ENCODE measurements around the gene GNB2.

The GNB2 gene

DNA sequence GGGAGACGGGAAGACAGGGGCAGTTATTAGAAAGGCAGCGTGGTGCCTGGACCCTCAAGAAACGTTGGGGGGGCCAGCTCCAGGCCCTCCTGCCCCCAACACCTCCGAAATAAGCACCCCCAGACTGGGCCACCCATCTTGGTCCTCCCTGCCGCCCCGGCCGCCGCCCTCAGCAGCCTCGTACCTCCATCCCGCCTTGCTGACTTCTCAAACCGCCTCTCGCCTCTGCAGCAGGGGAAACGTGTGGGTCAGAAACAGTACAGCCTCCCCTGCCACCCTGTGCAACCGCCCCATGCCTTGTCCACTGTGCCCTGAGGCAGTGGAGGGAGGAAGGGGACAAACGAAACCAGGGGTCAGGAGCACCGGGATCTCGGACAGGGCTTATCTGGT is 13.3 kb downstream of the GNB2 start:
- H3K4me3 ChIP-seq (ENCODE audit: control insufficient read depth, low read depth, low read length), result no peak overlapping the region
- no peak for DNase-seq (ENCODE audit: low read depth)
- no peak for TF ChIP-seq CTCF (conservative IDR thresholded peaks at IDR 0.05; ENCODE audit: control insufficient read depth, insufficient read depth, low read depth, low read length)

GRCh38 chr7:100687261-100687660 is 13.7 kb downstream of the GNB2 start:
- no peak for DNase-seq (ENCODE audit: low read depth)
- no peak overlapping the region for H3K4me3 ChIP-seq (ENCODE audit: control insufficient read depth, low read depth, low read length)
- TF ChIP-seq CTCF (conservative IDR thresholded peaks at IDR 0.05; ENCODE audit: control insufficient read depth, insufficient read depth, low read depth, low read length), result no peak

- TF ChIP-seq CTCF (conservative IDR thresholded peaks at IDR 0.05; ENCODE audit: control insufficient read depth, insufficient read depth, low read depth, low read length), result no peak
- no peak overlapping the region for H3K4me3 ChIP-seq (ENCODE audit: control insufficient read depth, low read depth, low read length)
- peak; percentile 70 for DNase-seq (ENCODE audit: low read depth)
Measured at GRCh38 chr7:100687751-100688300, 14.3 kb downstream of the GNB2 start.

DNA sequence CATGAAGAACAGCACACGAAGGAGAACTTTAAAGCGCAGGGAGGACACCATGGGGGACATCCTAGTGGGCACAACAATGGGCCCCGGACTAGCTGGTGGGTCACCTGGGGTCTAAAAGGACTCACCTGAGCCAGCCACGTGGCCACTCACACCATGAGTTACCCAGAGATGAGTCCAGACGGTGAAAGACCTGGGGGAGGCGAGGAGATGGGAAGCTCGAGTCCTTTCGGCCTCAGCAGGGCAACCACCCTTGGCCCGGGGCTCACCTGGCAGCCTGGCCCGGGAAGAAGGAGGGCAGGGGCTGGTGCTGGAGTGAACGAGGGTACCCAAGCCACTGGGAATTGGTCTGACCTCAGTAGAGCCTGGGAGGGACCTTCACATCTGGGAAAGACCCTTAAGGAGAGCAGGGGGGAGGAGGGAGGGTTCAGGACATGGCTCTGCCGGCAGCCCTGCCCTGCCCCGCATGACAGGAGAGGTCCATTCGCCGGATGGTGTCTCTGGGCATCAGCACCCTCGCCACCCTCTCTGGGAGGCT is 14.9 kb downstream of the GNB2 start:
- H3K4me3 ChIP-seq (ENCODE audit: control insufficient read depth, low read depth, low read length), result no peak overlapping the region
- TF ChIP-seq CTCF (conservative IDR thresholded peaks at IDR 0.05; ENCODE audit: control insufficient read depth, insufficient read depth, low read depth, low read length), result no peak
- DNase-seq (ENCODE audit: low read depth), result no peak

DNA sequence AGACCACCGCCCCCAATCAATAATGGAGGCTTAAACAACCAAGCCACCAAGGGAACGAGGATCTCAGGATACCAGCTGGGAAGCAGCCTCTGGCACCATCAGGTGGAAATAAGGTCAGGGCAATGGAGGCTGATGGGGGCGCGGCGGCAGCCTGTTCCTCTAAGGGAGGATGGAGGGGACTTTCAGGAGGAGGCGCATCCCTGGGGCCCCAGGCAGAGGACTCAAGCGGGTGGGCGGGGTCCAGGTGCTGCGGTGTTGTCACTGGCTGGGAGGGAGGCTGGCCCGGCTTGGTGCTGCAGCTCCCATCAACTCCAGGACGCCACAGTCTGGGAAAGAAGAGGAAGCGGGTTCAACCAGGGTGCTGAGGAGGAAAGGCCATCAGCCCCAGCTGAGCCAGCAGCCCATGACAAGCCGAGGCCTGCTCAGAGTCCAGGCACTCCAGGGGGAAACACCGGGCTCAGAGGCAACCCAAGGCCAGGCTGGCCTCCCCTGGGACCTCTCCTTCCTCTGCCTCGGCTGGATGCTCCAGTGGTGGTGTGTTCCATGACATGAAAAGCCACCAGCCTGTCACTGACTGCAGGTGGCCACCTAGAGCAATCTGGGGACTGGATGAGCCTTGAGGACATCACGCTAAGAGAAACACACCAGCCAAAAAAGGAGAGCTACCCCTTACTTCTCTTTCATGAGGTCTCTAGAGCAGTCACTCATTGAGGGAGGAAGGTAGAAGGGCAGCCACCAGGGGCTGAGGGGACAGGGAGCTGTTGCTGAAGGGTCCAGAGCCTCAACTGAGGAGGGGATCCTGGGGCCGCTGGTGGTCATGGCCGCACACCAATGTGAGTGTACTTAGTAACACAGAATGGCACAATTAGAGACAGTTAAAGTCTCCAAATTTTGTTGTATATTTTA is 15.9 kb downstream of the GNB2 start:
- no peak overlapping the region for H3K4me3 ChIP-seq (ENCODE audit: control insufficient read depth, low read depth, low read length)
- TF ChIP-seq CTCF (conservative IDR thresholded peaks at IDR 0.05; ENCODE audit: control insufficient read depth, insufficient read depth, low read depth, low read length), result no peak

GRCh38 chr7:100691676-100692577 is 18.4 kb downstream of the GNB2 start:
- peak; percentile 70 for DNase-seq (ENCODE audit: low read depth)
- H3K4me3 ChIP-seq (ENCODE audit: control insufficient read depth, low read depth, low read length), result peak overlapping the region; percentile 78
- peak; percentile 73 for TF ChIP-seq CTCF (conservative IDR thresholded peaks at IDR 0.05; ENCODE audit: control insufficient read depth, insufficient read depth, low read depth, low read length)

More for the DNA sequence above, 15.9 kb downstream of the GNB2 start:
- DNase-seq (ENCODE audit: low read depth), result no peak

Data from fibroblast of mammary gland (primary cell).